IMR-90 (cell line): ENCODE measurements around the gene SCAMP1. TPM values are rescaled to one million over a fixed set of nuclear protein-coding genes. Genes with fewer than 3 reads are reported as not detected.

ENCODE experiments used
- ATAC-seq: fragments of 200-7000 bp; cut with Tn5 transposase; 2 replicates; pipeline ENCODE4 v1.9.1; 2020; ENCODE audit warnings: low read depth, mild to moderate bottlenecking, moderate library complexity
- BruUV-seq: library from RNA; stranded (reverse); fragments of 400-500 nt; replicated peaks from 2 replicates; lab custom pipeline; 2021; lab: Mats Ljungman, UMichigan
- CTCF ChIA-PET: fragments of 300-600 bp; formaldehyde crosslinking; extraction: SDS; loops from one replicate; lab custom pipeline; 2021; ENCODE audit warnings: antibody characterized with exemption; lab: Yijun Ruan, JAX
- POLR2A ChIA-PET: fragments of 300-600 bp; sonication (Branson Sonifier 250); formaldehyde crosslinking; loops from one replicate; lab custom pipeline; 2022; ENCODE audit warnings: antibody characterized with exemption; ENCODE audit not compliant: unreplicated experiment; lab: Charles Lee
- DNase-seq: peaks from one replicate; pipeline ENCODE4 v3.0.0; 2013
- H2AFZ ChIP-seq: replicated peaks from 2 replicates; pipeline ENCODE3; 2013; ENCODE audit warnings: low read length, mild to moderate bottlenecking; ENCODE audit not compliant: poor library complexity
- H2AK5ac ChIP-seq: 2 replicates; pipeline ENCODE4 v1.6.1; 2013; ENCODE audit warnings: low read depth, low read length, inconsistent platforms
- H2AK9ac ChIP-seq: replicated peaks from 2 replicates; pipeline ENCODE3; 2013; ENCODE audit warnings: mild to moderate bottlenecking, low read depth, low read length, moderate library complexity; ENCODE audit not compliant: poor library complexity
- H2BK120ac ChIP-seq: 2 replicates; pipeline ENCODE4 v1.6.1; 2013; ENCODE audit warnings: low read depth, low read length, inconsistent platforms
- H2BK15ac ChIP-seq: 3 replicates; pipeline ENCODE4 v1.6.1; 2013; ENCODE audit warnings: low read depth, low read length, inconsistent platforms
- H2BK20ac ChIP-seq: 2 replicates; pipeline ENCODE4 v1.6.1; 2013; ENCODE audit warnings: low read depth, mild to moderate bottlenecking, inconsistent platforms, low read length, moderate library complexity
- H2BK5ac ChIP-seq: 2 replicates; pipeline ENCODE4 v1.6.1; 2013; ENCODE audit warnings: mild to moderate bottlenecking, low read depth, low read length, inconsistent platforms; ENCODE audit not compliant: poor library complexity, severe bottlenecking
- H3K14ac ChIP-seq: replicated peaks from 2 replicates; pipeline ENCODE4 v1.6.1; 2013; ENCODE audit warnings: low read depth, low read length, inconsistent platforms
- H3K18ac ChIP-seq: 2 replicates; pipeline ENCODE4 v1.6.1; 2013; ENCODE audit warnings: low read depth, low read length, control low read depth
- H3K23ac ChIP-seq: 2 replicates; pipeline ENCODE4 v1.6.1; 2013; ENCODE audit warnings: low read depth, low read length, inconsistent platforms
- H3K27ac ChIP-seq: 2 replicates; pipeline ENCODE4 v1.5.1; 2013; ENCODE audit warnings: mild to moderate bottlenecking, control low read depth, low read length; ENCODE audit not compliant: insufficient read depth
- H3K27me3 ChIP-seq: 2 replicates; pipeline ENCODE4 v1.6.1; 2013; ENCODE audit warnings: low read length; ENCODE audit not compliant: control insufficient read depth, insufficient read depth
- H3K36me3 ChIP-seq: 2 replicates; pipeline ENCODE4 v1.6.1; 2013; ENCODE audit warnings: low read length, mixed read lengths; ENCODE audit not compliant: control insufficient read depth, insufficient read depth
- H3K4ac ChIP-seq: 2 replicates; pipeline ENCODE4 v1.6.1; 2013; ENCODE audit warnings: low read depth, low read length, inconsistent platforms
- H3K4me1 ChIP-seq: 2 replicates; pipeline ENCODE4 v1.6.1; 2013; ENCODE audit warnings: low read length, mixed read lengths; ENCODE audit not compliant: control insufficient read depth, insufficient read depth
- H3K4me2 ChIP-seq: 2 replicates; pipeline ENCODE4 v1.6.1; 2013; ENCODE audit warnings: low read depth, mild to moderate bottlenecking, control low read depth, low read length, moderate library complexity
- H3K4me3 ChIP-seq: 2 replicates; pipeline ENCODE4 v1.5.1; 2013; ENCODE audit warnings: low read depth, mild to moderate bottlenecking, control low read depth, low read length, moderate library complexity; ENCODE audit not compliant: insufficient read depth
- H3K56ac ChIP-seq: 2 replicates; pipeline ENCODE4 v1.6.1; 2013; ENCODE audit warnings: low read length, inconsistent platforms; ENCODE audit not compliant: insufficient read depth; ENCODE audit errors: extremely low read depth
- H3K79me1 ChIP-seq, 2 experiments: 2 replicates each; pipeline ENCODE4 v1.6.1; 2013; ENCODE audit warnings: low read length in 2 of 2, inconsistent platforms in 1 of 2, low read depth in 1 of 2
- H3K9ac ChIP-seq: 2 replicates; pipeline ENCODE4 v1.6.1; 2013; ENCODE audit warnings: low read depth, low read length, control low read depth
- H3K9me1 ChIP-seq: 2 replicates; pipeline ENCODE4 v1.6.1; 2013; ENCODE audit warnings: low read length, inconsistent platforms; ENCODE audit not compliant: insufficient read depth
- H3K9me3 ChIP-seq: 2 replicates; pipeline ENCODE4 v1.6.1; 2013; ENCODE audit warnings: low read length; ENCODE audit not compliant: control insufficient read depth, insufficient read depth
- H4K20me1 ChIP-seq: 2 replicates; pipeline ENCODE4 v1.6.1; 2013; ENCODE audit warnings: low read length, inconsistent platforms; ENCODE audit not compliant: insufficient read depth
- H4K5ac ChIP-seq: 2 replicates; pipeline ENCODE4 v1.6.1; 2013; ENCODE audit warnings: mild to moderate bottlenecking, low read depth, low read length, control low read depth
- H4K8ac ChIP-seq, 2 experiments: 2 replicates each; pipeline ENCODE4 v1.6.1; 2013; ENCODE audit warnings: low read depth in 2 of 2, low read length in 2 of 2, control low read depth in 1 of 2, inconsistent platforms in 1 of 2
- H4K91ac ChIP-seq: 2 replicates; pipeline ENCODE4 v1.6.1; 2013; ENCODE audit warnings: low read depth, low read length, inconsistent platforms; ENCODE audit not compliant: insufficient read depth
- BHLHE40 ChIP-seq: fragments of 150-350 bp; IDR thresholded peaks from 2 replicates; pipeline ENCODE4 v1.6.1; 2016; ENCODE audit warnings: mild to moderate bottlenecking, low read depth, low read length
- CEBPB ChIP-seq: IDR thresholded peaks from 2 replicates; pipeline ENCODE4 v1.6.1; 2012; ENCODE audit warnings: low read depth, low read length, improper control_type of control experiment
- POLR2A ChIP-seq: IDR thresholded peaks from 2 replicates; pipeline ENCODE4 v1.6.1; 2012; ENCODE audit warnings: mild to moderate bottlenecking, low read depth, low read length
- RFX5 ChIP-seq: IDR thresholded peaks from 2 replicates; pipeline ENCODE4 v1.8.0; 2012; ENCODE audit warnings: low read depth, mild to moderate bottlenecking, low read length, moderate library complexity
- WGBS, 2 experiments: methylation state at CpG; one replicate each; pipeline versions ENCODE4 v1.1.5 to v1.1.7; 2013; ENCODE audit warnings: missing lambda C conversion rate in 2 of 2; ENCODE audit not compliant: insufficient read length in 1 of 2; ENCODE audit errors: extremely low coverage in 2 of 2; 5-methylcytosine and 5-hydroxymethylcytosine counted together
- dilution Hi-C: fragments of 300-500 bp; cut with HindIII; formaldehyde crosslinking; loops from one replicate; pipeline ENCODE4 v1.14.3; 2018; ENCODE audit warnings: low sequenced_read_pairs; ENCODE audit not compliant: unreplicated experiment
- in situ Hi-C: fragments of 300-500 bp; cut with MboI; formaldehyde crosslinking; loops from 3 replicates; pipeline ENCODE4 v1.14.3; 2019; ENCODE audit warnings: low sequenced_read_pairs, inconsistent platforms, mixed read lengths
- intact Hi-C: fragments of 100-400 bp; cut with micrococcal nuclease; formaldehyde crosslinking; loops from 2 replicates; pipeline ENCODE4 v1.10.0; 2022
- polyA plus RNA-seq, 3 experiments: library from polyadenylated mRNA; depleted of rRNA; stranded (reverse); fragments of >200 nt; gene quantifications; 2 replicates each; pipeline ENCODE4 v1.2.3, GENCODE V29; 2012; ENCODE audit warnings: low replicate concordance in 1 of 3
- total RNA-seq: library from RNA; depleted of rRNA; stranded (reverse); fragments of >200 nt; gene quantifications from 2 replicates; pipeline ENCODE4 v1.2.3, GENCODE V29; 2012
- TF ChIP-seq, protein P1 (sequence below): fragments of 150-350 bp; IDR thresholded peaks from 2 replicates; pipeline ENCODE4 v1.6.1; 2016; ENCODE audit warnings: low read depth, mild to moderate bottlenecking, low read length, moderate library complexity, borderline replicate concordance

SCAMP1 gene
- total and polyA plus RNA-seq, 2 of the 4 experiments (the other 2 are of a cell fraction) = 13.5 to 114 TPM

DNA sequence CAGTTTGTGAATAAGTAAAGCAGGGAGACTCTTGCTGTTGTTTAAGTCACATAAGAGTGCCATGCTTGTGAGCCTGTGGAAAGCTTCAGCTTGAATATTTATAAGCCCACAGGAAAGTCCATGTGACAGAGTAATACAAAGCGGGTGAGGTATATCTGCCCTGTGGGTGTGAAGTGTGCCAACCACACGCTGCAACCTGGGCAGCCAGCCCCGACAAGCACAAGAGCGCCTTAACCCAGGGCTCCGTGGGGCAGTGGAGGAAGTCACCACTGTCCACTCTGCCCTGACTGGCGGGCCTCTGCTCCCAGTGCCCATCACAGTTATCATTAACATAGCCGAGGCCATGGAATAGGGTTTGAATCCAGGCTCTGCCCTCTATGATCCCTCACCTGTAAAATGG, 132.2 kb downstream of the SCAMP1 start:
- CTCF ChIA-PET = no interaction called here
- no peak overlapping the region for H4K5ac ChIP-seq
- no peak overlapping the region for H4K8ac ChIP-seq
- no peaks in the 10 kb centered on the region for H3K9me3 ChIP-seq
- in situ Hi-C loops (no loop called here), dilution Hi-C loops (no loop called here), intact Hi-C loops (no loop called here)
- H3K27ac ChIP-seq = no peak overlapping the region
- H2BK15ac ChIP-seq = no peak overlapping the region
- H2BK20ac ChIP-seq = no peak overlapping the region
- H3K18ac ChIP-seq = no peak overlapping the region
- H3K27me3 ChIP-seq = no peaks in the 10 kb centered on the region
- H3K4ac ChIP-seq = no peak overlapping the region
- no peak overlapping the region for H3K14ac ChIP-seq
- TF ChIP-seq, protein P1, sequence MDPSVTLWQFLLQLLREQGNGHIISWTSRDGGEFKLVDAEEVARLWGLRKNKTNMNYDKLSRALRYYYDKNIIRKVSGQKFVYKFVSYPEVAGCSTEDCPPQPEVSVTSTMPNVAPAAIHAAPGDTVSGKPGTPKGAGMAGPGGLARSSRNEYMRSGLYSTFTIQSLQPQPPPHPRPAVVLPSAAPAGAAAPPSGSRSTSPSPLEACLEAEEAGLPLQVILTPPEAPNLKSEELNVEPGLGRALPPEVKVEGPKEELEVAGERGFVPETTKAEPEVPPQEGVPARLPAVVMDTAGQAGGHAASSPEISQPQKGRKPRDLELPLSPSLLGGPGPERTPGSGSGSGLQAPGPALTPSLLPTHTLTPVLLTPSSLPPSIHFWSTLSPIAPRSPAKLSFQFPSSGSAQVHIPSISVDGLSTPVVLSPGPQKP = no peak
- TF ChIP-seq RFX5 (no peak), CEBPB (no peak), POLR2A (no peak), BHLHE40 (no peak)
- H3K4me3 ChIP-seq = no peak overlapping the region
- H3K79me1 ChIP-seq = peaks cover 29 to 60% of the 10 kb centered on the region in 2 experiments
- peaks cover 27% of the 10 kb centered on the region for H4K20me1 ChIP-seq
- peaks cover 10% of the 10 kb centered on the region; the same call in 1 of the 2 replicates for H3K9me1 ChIP-seq
- peaks cover 29% of the 10 kb centered on the region for H3K36me3 ChIP-seq
- H2BK120ac ChIP-seq = no peak overlapping the region
- no peak overlapping the region for H3K4me2 ChIP-seq
- H2BK5ac ChIP-seq = no peak overlapping the region
- POLR2A ChIA-PET = no interaction called here
- no peak for ATAC-seq
- H2AK5ac ChIP-seq = no peak overlapping the region
- WGBS, 2 experiments = no CpG with 5 or more reads among the region's 7 CpGs
- no TSS peak for BruUV-seq
- no peak overlapping the region for H3K56ac ChIP-seq
- H2AFZ ChIP-seq = no peak overlapping the region
- no peak overlapping the region for H2AK9ac ChIP-seq
- no peak for DNase-seq
- H3K23ac ChIP-seq = no peak overlapping the region
- H3K4me1 ChIP-seq = peaks cover 7% of the 10 kb centered on the region; the same call in 1 of the 2 replicates
- H4K91ac ChIP-seq = no peak overlapping the region
- no peak overlapping the region for H3K9ac ChIP-seq
